PC-9 (cell line): ENCODE results near the gene ASTN2.

Source experiments
- CTCF ChIP-seq: fragments of 200-600 bp; sonication (generic); conservative IDR thresholded peaks from 2 replicates; pipeline ENCODE4 v1.6.1; 2017; ENCODE audit warnings: mixed run types, antibody characterized with exemption, mild to moderate bottlenecking, moderate library complexity
- EZH2 ChIP-seq: fragments of 200-600 bp; sonication (generic); IDR thresholded peaks from 2 replicates; pipeline ENCODE4 v1.8.0; 2017; ENCODE audit warnings: antibody characterized with exemption, low read depth

- TF ChIP-seq CTCF, result no peak
- TF ChIP-seq EZH2, result no peak
Measured at GRCh38 chr9:116476935-116477381, 937.9 kb downstream of the ASTN2 start.
